Ascending aorta (tissue), 2 donors: ENCODE results near the gene MREG. TPM values are rescaled to one million over a fixed set of nuclear protein-coding genes. Genes with fewer than 3 reads are reported as not detected.
"Not testable (repeated sequence)": the region's sequence is repeated elsewhere in the genome, so short reads cannot be mapped to it uniquely, and the experiment has no call there.

Experiments
- DNase-seq, 2 donors: peaks; one replicate each; pipeline ENCODE4 v3.0.0-alpha.2; 2019; ENCODE audit warnings: low spot score in 2 of 2
- H3K27ac ChIP-seq, 2 donors: fragments of 200-600 bp; sonication (generic); one replicate each; pipeline ENCODE4 v1.5.1; 2016 to 2017; ENCODE audit warnings: mild to moderate bottlenecking in 1 of 2
- H3K27me3 ChIP-seq: fragments of 200-600 bp; sonication (generic); one replicate; pipeline ENCODE4 v1.5.1; 2017
- H3K36me3 ChIP-seq, 2 donors: fragments of 200-600 bp; sonication (generic); one replicate each; pipeline ENCODE4 v1.5.1; 2016
- H3K4me1 ChIP-seq, 2 donors: fragments of 200-600 bp; sonication (generic); one replicate each; pipeline ENCODE4 v1.5.1; 2016 to 2017; ENCODE audit warnings: mild to moderate bottlenecking in 1 of 2
- H3K4me3 ChIP-seq, 2 donors: fragments of 200-600 bp; sonication (generic); one replicate each; pipeline ENCODE4 v1.5.1; 2016 to 2017; ENCODE audit warnings: mild to moderate bottlenecking in 1 of 2
- H3K9me3 ChIP-seq, 2 donors: fragments of 200-600 bp; sonication (generic); one replicate each; pipeline ENCODE4 v1.5.1; 2016
- CTCF ChIP-seq, 3 experiments: fragments of 200-600 bp in 2 of 3; fragments of 450-650 bp in 1 of 3; sonication (generic) in 2 of 3; IDR thresholded peaks; one replicate each; pipeline ENCODE4 v1.5.1; 2016 to 2019; ENCODE audit warnings: antibody characterized with exemption in 3 of 3, mild to moderate bottlenecking in 1 of 3, moderate library complexity in 1 of 3
- intact Hi-C: fragments of 100-400 bp; cut with DNase I; formaldehyde crosslinking; loops from one replicate; pipeline ENCODE4 v1.15.1; 2023
- total RNA-seq: library from RNA; depleted of rRNA; stranded (reverse); fragments of >200 nt; gene quantifications from one replicate; pipeline ENCODE4 v1.1.0, GENCODE V29; 2016

MREG gene
- total RNA-seq, 1 donor from 2014 or later = not detected

DNA sequence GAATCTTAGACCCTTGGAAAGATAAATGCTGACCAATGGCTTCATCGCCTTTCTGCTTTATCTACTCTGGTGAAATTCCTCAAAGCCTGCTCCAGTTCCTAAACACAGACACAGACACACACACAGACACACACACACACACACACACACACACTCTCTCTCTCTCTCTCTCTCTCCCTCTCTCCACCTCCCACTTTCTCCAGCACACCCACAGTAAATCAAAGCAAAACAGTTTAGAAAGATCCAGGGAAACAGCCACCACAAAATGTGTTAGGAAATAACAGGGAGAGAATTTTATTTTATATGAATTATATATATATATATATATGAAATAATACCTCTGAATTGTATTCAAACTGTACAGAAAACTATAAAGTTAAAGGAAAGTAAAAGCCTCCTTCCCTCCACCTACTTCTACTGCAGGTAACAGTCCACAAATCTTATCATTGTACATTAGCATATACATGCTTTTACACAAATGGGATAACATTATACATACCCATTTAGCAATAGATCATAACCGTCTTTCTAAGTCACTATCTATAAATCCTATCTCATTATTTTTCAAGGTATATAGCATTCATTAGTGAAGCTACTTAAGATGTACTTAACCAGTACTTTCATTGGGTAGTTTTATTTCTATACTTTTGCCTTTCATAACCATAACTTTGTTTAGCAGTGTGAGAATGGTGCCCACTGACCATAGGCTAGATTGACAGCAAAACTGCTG is 38.5 kb downstream of the MREG start:
- no peak overlapping the region for H3K4me3 ChIP-seq
- intact Hi-C loops = no loop called here
- DNase-seq = no peak
- no peaks in the 10 kb centered on the region for H3K36me3 ChIP-seq
- no peak overlapping the region for H3K27ac ChIP-seq
- no peaks in the 10 kb centered on the region for H3K9me3 ChIP-seq
- TF ChIP-seq CTCF (IDR thresholded peaks at IDR 0.05) = no peak
- H3K27me3 ChIP-seq = no peaks in the 10 kb centered on the region
- peaks cover 0 to 2% of the 10 kb centered on the region in 2 donors for H3K4me1 ChIP-seq

DNA sequence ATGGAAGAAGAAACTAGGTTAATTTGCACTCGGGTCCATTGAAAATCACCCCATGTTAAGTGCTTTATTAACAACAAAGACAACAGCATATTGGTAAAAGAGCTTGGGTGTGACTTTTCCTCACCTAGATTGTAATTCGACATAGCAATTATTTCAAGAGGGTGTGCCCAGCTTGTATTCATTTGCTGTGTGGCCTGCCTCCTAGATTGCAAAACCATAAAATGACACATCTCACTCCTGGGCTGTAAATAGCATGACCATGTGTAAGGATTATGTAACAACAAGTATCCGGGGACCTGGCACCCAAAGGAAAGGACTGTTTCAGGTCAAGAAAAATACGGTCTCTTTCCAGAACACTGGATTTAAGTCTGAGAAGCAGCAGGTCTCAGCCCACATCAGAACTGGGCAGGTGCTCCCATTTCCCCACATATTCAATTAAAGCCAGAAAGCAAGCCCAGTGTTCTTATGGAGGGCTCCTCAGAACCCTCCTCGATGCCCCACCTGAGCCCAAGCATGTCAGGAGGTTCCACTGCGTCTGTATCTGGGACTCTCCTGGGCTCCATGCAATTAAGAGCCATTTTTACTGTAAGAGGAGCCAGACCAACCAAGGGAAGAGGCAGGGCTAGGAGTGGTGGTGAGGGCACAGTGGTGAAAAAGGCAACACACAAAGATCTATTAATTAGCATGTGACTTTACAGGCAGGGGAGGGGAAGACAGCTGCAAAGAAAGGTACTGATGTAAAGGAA is 39.2 kb downstream of the MREG start:
- H3K4me1 ChIP-seq = peaks cover 0 to 2% of the 10 kb centered on the region in 2 donors
- no peak overlapping the region for H3K27ac ChIP-seq
- intact Hi-C loops = no loop called here
- DNase-seq = no peak
- H3K27me3 ChIP-seq = no peaks in the 10 kb centered on the region
- no peak overlapping the region for H3K4me3 ChIP-seq
- no peak for TF ChIP-seq CTCF (IDR thresholded peaks at IDR 0.05)
- no peaks in the 10 kb centered on the region for H3K36me3 ChIP-seq
- no peaks in the 10 kb centered on the region for H3K9me3 ChIP-seq

- TF ChIP-seq CTCF (IDR thresholded peaks at IDR 0.05) = no peak
- Histone ChIP-seq H3K9me3 (no peaks in the 10 kb centered on the region), H3K4me3 (no peak overlapping the region), H3K27me3 (no peaks in the 10 kb centered on the region), H3K36me3 (no peaks in the 10 kb centered on the region), H3K4me1 (peaks cover 0 to 2% of the 10 kb centered on the region in 2 donors), H3K27ac (no peak overlapping the region)
- intact Hi-C loops = no loop called here
- no peak for DNase-seq
These were observed 40.1 kb downstream of the MREG start for GRCh38 chr2:215973145-215973792.

DNA sequence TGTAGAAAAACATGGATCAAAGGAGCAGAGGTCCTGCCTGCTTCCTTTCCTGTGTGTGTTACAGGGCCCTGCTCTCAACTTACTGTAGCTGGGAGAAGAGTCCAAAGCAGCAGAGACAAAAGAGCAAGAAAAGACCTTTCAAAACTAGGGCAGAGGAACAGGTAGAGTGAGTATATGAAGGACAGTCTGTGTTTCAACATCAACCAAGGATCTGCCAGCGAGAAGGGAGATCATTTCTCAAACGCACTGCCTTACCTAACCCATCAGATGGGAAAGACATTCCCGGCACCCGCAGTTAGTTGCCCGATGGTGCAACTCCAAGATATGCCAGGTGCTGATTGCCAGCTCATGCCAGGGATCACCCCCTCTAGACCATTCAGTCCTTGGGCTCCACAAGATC is 41.7 kb downstream of the MREG start:
- no peaks in the 10 kb centered on the region for H3K27me3 ChIP-seq
- no peak for DNase-seq
- no peak overlapping the region for H3K4me3 ChIP-seq
- intact Hi-C loops = no loop called here
- no peaks in the 10 kb centered on the region for H3K36me3 ChIP-seq
- no peaks in the 10 kb centered on the region for H3K9me3 ChIP-seq
- no peak overlapping the region for H3K27ac ChIP-seq
- TF ChIP-seq CTCF (IDR thresholded peaks at IDR 0.05) = no peak
- H3K4me1 ChIP-seq = peaks cover 0 to 2% of the 10 kb centered on the region in 2 donors

- H3K4me3 ChIP-seq, intact Hi-C loops, H3K27me3 ChIP-seq, H3K27ac ChIP-seq, H3K9me3 ChIP-seq, H3K36me3 ChIP-seq, H3K4me1 ChIP-seq, DNase-seq: not testable (repeated sequence)
These were observed 42.5 kb downstream of the MREG start for GRCh38 chr2:215970894-215971293.

DNA sequence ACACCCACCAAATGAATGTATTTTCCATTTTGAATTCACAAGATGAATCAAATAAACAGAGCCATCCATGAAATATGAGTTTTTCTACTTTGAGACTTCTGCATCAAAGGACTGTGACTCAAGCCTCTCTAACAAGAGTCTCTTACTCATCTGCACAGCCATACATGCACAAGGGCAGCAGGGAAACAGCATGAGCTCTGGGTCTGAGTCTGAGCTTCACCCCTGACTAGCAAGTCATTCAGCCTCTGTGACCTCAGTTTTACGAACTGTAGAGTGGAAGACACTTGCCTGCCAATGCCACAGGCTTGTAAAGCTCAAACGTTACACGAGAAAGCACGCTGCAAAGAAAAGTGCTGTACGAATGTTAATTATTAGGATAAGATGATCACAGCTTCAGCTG is 42.9 kb downstream of the MREG start:
- H3K9me3 ChIP-seq = no peaks in the 10 kb centered on the region
- no peaks in the 10 kb centered on the region for H3K36me3 ChIP-seq
- DNase-seq = no peak
- peaks cover 0 to 2% of the 10 kb centered on the region in 2 donors for H3K4me1 ChIP-seq
- no peaks in the 10 kb centered on the region for H3K27me3 ChIP-seq
- intact Hi-C loops = no loop called here
- no peak overlapping the region for H3K27ac ChIP-seq
- no peak for TF ChIP-seq CTCF (IDR thresholded peaks at IDR 0.05)
- H3K4me3 ChIP-seq = no peak overlapping the region
